ENCODE measurements around the gene RC3H2. TPM values are rescaled to one million over a fixed set of nuclear protein-coding genes. Genes with fewer than 3 reads are reported as not detected.
"Not testable (repeated sequence)": the region's sequence is repeated elsewhere in the genome, so short reads cannot be mapped to it uniquely, and the experiment has no call there.

The RC3H2 gene
- total RNA-seq, 1 donor from 2014 or later = 54.1 TPM

DNA sequence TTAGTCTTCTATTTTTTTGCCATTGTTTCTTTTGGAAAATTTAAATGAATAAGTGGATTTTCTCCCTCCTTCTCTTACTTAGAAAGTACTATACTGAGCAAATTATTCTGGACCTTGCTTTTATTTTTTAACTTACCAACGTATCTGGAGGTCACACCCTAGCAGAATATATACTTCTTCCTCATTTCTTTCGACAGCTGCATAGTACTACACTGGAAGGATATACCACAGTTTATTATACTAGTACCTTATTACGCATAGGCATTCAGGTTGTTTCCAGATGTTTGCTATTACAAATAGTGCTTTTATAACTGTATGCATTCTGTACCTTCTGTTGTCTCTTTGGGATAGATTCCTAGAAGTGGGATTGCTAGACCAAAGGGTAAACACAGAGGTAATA is 16.7 kb downstream of the RC3H2 start:
- H3K9me3 Mint-ChIP-seq = no peaks in the 10 kb centered on the region
- no peaks in the 10 kb centered on the region for H3K27me3 Mint-ChIP-seq (ENCODE audit: low read depth)
- no peak for DNase-seq (ENCODE audit: low read depth, low spot score)
- no peak overlapping the region for H3K27ac Mint-ChIP-seq (ENCODE audit: unreplicated experiment)
- H3K4me3 Mint-ChIP-seq = no peak overlapping the region
- TF ChIP-seq, protein P1, sequence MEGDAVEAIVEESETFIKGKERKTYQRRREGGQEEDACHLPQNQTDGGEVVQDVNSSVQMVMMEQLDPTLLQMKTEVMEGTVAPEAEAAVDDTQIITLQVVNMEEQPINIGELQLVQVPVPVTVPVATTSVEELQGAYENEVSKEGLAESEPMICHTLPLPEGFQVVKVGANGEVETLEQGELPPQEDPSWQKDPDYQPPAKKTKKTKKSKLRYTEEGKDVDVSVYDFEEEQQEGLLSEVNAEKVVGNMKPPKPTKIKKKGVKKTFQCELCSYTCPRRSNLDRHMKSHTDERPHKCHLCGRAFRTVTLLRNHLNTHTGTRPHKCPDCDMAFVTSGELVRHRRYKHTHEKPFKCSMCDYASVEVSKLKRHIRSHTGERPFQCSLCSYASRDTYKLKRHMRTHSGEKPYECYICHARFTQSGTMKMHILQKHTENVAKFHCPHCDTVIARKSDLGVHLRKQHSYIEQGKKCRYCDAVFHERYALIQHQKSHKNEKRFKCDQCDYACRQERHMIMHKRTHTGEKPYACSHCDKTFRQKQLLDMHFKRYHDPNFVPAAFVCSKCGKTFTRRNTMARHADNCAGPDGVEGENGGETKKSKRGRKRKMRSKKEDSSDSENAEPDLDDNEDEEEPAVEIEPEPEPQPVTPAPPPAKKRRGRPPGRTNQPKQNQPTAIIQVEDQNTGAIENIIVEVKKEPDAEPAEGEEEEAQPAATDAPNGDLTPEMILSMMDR (conservative IDR thresholded peaks at IDR 0.05) = no peak
- no peaks in the 10 kb centered on the region for H3K4me1 Mint-ChIP-seq
- peaks cover 9% of the 10 kb centered on the region for H3K36me3 Mint-ChIP-seq (ENCODE audit: low read depth)

DNA sequence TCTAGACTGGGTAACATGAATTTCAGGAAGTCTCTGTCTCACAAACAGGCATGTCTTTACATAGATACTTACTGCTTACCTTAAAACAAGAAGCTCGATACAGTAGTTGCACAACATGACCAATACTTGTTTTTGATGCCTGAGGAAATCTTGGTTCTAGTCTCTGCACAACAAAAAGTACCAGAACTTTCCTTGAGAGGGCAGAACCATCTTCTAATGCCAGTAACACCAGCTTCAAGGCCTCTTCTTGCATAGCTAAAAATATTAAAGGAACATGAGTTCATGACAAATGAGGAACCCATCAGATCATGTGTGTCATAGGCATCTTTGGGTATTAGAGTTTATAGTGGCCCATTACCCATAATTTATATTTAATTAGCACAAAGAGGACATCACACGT is 22.0 kb downstream of the RC3H2 start:
- Mint-ChIP-seq H3K27ac (ENCODE audit: unreplicated experiment) (no peak overlapping the region), H3K4me3 (no peak overlapping the region), H3K9me3 (no peaks in the 10 kb centered on the region), H3K4me1 (no peaks in the 10 kb centered on the region), H3K36me3 (ENCODE audit: low read depth) (peaks cover 3% of the 10 kb centered on the region), H3K27me3 (ENCODE audit: low read depth) (no peaks in the 10 kb centered on the region)
- TF ChIP-seq, protein P1 (conservative IDR thresholded peaks at IDR 0.05) = no peak
- DNase-seq (ENCODE audit: low read depth, low spot score) = no peak

DNA sequence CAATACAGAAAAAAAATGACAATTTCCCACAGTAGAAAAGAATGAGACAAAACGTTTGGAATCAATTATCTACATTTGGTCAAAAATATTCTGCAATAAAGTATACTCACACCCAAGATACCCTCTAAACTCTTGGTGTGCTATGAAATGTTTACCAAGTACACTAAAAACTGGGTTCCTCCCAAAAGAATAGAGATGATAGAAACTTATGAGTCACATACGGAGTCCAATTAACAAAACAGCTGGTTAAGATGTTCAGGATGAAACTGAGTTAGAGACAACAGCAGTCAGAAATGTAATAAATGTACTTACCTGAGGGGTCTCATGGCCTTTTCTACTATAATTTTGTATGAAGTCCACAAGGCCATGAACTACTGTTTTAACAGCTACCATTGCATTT is 25.7 kb downstream of the RC3H2 start:
- Mint-ChIP-seq H3K27ac (ENCODE audit: unreplicated experiment) (no peak overlapping the region), H3K36me3 (ENCODE audit: low read depth) (peaks cover 7% of the 10 kb centered on the region), H3K4me3 (no peak overlapping the region), H3K4me1 (no peaks in the 10 kb centered on the region), H3K27me3 (ENCODE audit: low read depth) (no peaks in the 10 kb centered on the region), H3K9me3 (no peaks in the 10 kb centered on the region)
- TF ChIP-seq, protein P1 (conservative IDR thresholded peaks at IDR 0.05) = no peak
- DNase-seq (ENCODE audit: low read depth, low spot score) = no peak

DNA sequence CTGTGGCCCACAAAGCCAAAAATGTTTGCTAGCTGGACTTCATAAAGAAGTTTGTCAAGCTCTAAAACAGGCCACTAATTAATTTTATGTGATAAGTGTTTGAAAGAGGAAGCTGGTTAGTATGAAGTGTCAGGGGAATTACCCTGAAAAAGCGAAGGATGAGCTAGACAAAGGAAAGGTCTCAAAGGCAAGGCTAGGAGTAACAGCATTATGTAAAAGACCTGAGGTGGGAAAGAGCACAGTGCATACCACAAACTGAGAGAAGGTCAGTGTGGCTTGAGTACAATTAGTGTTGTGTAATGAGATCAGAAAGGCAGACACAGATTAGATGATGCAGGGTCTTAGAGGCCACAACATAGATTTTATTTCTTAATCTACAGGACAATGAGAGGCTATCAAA is 29.6 kb downstream of the RC3H2 start:
- H3K36me3 Mint-ChIP-seq (ENCODE audit: low read depth) = peaks cover 19% of the 10 kb centered on the region
- no peak for DNase-seq (ENCODE audit: low read depth, low spot score)
- no peaks in the 10 kb centered on the region for H3K4me1 Mint-ChIP-seq
- H3K9me3 Mint-ChIP-seq = no peaks in the 10 kb centered on the region
- H3K27ac Mint-ChIP-seq (ENCODE audit: unreplicated experiment) = peak overlapping the region; percentile 44
- TF ChIP-seq, protein P1 (conservative IDR thresholded peaks at IDR 0.05) = no peak
- no peaks in the 10 kb centered on the region for H3K27me3 Mint-ChIP-seq (ENCODE audit: low read depth)
- no peak overlapping the region for H3K4me3 Mint-ChIP-seq

DNA sequence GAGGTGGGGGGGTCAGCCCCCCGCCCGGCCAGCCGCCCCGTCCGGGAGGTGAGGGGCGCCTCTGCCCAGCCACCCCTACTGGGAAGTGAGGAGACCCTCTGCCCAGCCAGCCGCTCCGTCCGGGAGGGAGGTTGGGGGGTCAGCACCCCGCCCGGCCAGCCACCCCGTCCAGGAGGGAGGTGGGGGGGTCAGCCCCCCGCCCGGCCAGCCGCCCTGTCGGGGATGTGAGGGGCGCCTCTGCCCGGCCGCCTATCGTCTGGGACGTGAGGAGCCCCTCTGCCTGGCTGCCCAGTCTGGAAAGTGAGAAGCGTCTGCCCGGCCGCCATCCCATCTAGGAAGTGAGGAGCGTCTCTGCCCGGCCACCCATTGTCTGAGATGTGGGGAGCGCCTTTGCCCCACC is 37.9 kb downstream of the RC3H2 start:
- not testable (repeated sequence) for H3K9me3 Mint-ChIP-seq

DNA sequence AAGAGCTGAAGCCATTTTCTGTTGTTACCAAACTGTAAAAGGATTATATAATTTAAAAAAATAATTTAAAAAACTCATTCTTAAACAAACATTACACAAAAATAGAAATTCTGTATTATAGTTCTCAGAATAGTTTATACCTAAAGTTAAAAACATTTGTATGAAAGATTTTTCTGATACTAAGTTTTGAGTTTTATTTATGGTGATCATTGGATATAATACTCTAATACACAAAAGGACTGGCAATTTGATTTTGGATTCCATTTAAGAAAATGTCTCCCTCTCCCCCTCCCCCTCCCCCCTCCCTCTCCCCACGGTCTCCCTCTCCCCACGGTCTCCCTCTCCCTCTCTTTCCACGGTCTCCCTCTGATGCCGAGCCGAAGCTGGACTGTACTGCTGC is 39.1 kb downstream of the RC3H2 start:
- no peak overlapping the region for H3K4me3 Mint-ChIP-seq
- peaks cover 2% of the 10 kb centered on the region for H3K9me3 Mint-ChIP-seq
- H3K4me1 Mint-ChIP-seq = no peaks in the 10 kb centered on the region
- H3K27ac Mint-ChIP-seq (ENCODE audit: unreplicated experiment) = no peak overlapping the region
- TF ChIP-seq, protein P1 (conservative IDR thresholded peaks at IDR 0.05) = no peak
- H3K27me3 Mint-ChIP-seq (ENCODE audit: low read depth) = no peaks in the 10 kb centered on the region
- no peak for DNase-seq (ENCODE audit: low read depth, low spot score)
- H3K36me3 Mint-ChIP-seq (ENCODE audit: low read depth) = peaks cover 35% of the 10 kb centered on the region

More for the DNA sequence above, 37.9 kb downstream of the RC3H2 start:
- H3K4me3 Mint-ChIP-seq; H3K27ac Mint-ChIP-seq (ENCODE audit: unreplicated experiment); H3K27me3 Mint-ChIP-seq (ENCODE audit: low read depth); H3K4me1 Mint-ChIP-seq; DNase-seq (ENCODE audit: low read depth, low spot score): not testable (repeated sequence)
- H3K36me3 Mint-ChIP-seq (ENCODE audit: low read depth) = peaks cover 34% of the 10 kb centered on the region
